ENCODE measurements around the gene C3.
"Not testable (repeated sequence)": the region's sequence is repeated elsewhere in the genome, so short reads cannot be mapped to it uniquely, and the experiment has no call there.

The C3 gene

DNA sequence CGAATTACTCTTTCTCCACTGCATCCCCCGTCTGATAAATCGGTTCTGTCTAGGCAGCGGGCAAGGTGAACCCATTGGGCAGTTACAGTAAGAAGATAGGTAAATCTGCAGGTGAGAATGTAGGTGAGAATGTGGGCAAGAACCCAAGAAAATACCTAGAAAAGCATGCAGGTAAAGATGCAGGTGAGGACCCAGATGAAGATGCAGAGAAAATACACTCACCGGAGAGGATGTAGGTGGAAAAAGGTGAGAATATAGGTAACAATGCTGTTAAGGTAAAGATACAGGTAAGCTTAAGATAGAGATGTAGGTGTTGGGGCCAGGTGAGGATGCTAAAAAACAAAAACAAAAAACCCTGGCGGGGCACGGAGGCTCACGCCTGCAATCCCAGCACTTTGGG is 44.2 kb downstream of the C3 start:
- DNase-seq (ENCODE audit: extremely low spot score) = no peak
- POLR2A ChIA-PET = no interaction called here
- TF ChIP-seq, protein P1, sequence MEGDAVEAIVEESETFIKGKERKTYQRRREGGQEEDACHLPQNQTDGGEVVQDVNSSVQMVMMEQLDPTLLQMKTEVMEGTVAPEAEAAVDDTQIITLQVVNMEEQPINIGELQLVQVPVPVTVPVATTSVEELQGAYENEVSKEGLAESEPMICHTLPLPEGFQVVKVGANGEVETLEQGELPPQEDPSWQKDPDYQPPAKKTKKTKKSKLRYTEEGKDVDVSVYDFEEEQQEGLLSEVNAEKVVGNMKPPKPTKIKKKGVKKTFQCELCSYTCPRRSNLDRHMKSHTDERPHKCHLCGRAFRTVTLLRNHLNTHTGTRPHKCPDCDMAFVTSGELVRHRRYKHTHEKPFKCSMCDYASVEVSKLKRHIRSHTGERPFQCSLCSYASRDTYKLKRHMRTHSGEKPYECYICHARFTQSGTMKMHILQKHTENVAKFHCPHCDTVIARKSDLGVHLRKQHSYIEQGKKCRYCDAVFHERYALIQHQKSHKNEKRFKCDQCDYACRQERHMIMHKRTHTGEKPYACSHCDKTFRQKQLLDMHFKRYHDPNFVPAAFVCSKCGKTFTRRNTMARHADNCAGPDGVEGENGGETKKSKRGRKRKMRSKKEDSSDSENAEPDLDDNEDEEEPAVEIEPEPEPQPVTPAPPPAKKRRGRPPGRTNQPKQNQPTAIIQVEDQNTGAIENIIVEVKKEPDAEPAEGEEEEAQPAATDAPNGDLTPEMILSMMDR (IDR thresholded peaks at IDR 0.05; ENCODE audit: control extremely low read depth, extremely low read depth, low read depth, missing control alignments) = no peak
- CTCF ChIA-PET = no interaction called here

DNA sequence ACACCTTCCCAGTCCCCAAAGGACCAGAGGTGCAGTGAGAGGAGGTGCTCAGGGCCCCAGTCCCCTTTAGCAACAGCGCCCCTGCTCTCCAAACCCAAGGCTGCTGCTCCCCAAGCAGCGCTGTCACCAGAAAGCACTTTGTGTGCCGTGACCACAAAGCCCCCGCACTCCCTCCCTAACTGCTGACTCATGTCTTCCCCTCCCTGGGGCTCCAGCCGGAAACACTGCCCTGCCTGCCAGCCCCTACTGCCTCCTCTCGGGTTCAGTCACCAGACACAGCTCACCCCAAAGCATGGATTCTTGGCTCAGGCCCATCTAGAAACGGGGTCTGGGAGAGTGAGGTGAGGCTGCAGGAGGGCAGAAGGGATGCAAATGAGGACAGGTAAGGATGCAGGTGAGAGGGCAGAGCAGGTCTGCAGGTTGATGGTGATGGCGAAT is 45.6 kb downstream of the C3 start:
- DNase-seq (ENCODE audit: extremely low spot score) = peak; percentile 85
- POLR2A ChIA-PET = no interaction called here
- CTCF ChIA-PET = interaction anchor here (0.9 to 1.5 kb wide), 7 partner anchors 10 to 189 kb away, joined by 3 to 5 read pairs (median 3); no protein-coding TSS in a partner anchor
- TF ChIP-seq, protein P1 (IDR thresholded peaks at IDR 0.05; ENCODE audit: control extremely low read depth, extremely low read depth, low read depth, missing control alignments) = peak; percentile 36

DNA sequence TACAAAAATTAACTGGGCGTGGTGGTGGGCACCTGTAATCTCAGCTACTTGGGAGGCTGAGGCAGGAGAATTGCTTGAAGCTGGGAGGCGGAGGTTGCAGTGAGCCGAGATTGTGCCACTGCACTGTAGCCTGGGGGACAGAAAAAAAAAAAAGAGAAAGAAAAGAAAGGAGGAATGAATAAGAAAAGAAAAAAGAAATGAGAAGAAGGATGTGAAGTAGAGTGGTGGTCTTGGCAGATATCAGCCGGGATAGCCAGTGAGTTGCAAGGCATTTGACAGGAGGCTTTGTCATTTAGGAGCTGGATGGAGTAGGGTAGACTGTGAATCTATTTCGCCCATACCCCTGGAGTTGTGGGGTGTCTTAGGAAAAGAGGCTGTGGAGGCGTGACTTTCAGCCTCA is 46.0 kb downstream of the C3 start:
- CTCF ChIA-PET = interaction anchor here (0.9 to 1.5 kb wide), 8 partner anchors 9 to 189 kb away, joined by 3 to 5 read pairs (median 3); no protein-coding TSS in a partner anchor
- POLR2A ChIA-PET; DNase-seq (ENCODE audit: extremely low spot score): not testable (repeated sequence)

DNA sequence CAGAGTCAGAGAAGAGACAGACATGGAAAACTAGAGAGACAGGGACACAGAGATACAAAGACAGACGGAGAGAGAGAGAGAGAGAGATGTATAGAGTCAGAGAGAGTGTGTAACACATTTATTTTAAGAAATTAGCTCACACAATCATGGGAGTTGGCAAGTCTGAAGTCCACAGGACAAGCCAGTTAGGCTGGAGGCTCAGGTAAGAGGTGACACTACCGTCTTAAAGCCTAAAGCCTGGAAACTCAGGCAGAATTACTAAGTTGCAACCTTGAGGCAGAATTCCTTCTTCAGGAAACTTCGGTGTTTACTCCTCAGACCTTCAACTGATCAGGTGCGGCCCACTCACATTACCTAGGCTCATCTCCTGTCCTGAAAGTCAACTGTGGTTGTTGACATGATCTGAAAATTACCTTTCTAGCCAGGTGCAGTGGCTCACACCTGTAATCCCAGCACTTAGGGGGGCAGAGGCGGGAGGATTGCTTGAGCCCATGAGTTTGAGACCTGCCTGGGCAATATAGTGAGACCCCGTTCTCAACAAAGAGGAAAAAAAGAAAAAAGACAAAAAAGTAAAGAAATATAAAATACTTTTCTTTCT is 47.7 kb downstream of the C3 start:
- no peak for DNase-seq (ENCODE audit: extremely low spot score)
- ChIA-PET CTCF (interaction anchor here (1.0 to 1.5 kb wide), 2 partner anchors 9 to 191 kb away, joined by 3 read pairs; no protein-coding TSS in a partner anchor), POLR2A (no interaction called here)
- TF ChIP-seq, protein P1 (IDR thresholded peaks at IDR 0.05; ENCODE audit: control extremely low read depth, extremely low read depth, low read depth, missing control alignments) = no peak

DNA sequence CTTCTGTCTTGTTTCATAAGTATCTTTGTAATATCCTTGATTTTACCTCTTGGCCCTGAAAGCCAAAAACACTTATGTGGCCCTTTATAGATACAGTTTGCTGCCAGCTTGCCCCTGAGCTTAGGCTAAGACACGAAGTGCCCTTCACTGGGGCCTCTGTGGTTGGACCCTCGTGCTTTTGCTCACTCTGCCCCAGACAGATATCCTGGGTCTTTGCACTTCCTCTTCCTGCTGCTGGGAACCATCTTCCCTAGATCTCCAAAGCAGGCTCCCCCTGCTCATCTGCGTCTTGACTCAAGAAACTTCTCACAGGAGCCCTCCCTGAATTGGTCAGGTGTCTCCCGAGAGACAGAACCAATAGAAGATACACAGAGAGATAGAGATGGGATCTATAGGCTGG is 48.5 kb downstream of the C3 start:
- CTCF ChIA-PET = interaction anchor here (1.0 to 1.3 kb wide), 2 partner anchors 9 to 16 kb away, joined by 3 read pairs; no protein-coding TSS in a partner anchor
- POLR2A ChIA-PET = no interaction called here
- TF ChIP-seq, protein P1 (IDR thresholded peaks at IDR 0.05; ENCODE audit: control extremely low read depth, extremely low read depth, low read depth, missing control alignments) = no peak
- DNase-seq (ENCODE audit: extremely low spot score) = no peak

DNA sequence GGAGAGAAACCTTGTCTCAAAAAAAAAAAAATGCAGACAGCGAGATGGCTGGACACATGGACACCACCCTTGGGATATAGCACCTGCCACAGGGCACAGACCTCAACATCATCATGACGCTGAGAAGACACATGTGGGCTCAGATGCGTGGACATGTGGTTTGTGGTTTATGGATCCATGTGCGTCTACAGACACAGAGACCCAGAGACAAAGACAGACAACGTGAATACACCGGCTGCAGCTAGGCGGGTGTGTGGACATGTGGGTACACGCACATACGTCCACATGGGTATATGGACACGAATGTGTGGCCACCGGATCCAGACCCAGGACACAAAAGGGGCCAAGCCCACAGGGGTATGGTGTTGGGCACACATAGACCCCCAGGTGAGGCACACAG is 51.8 kb downstream of the C3 start:
- ChIA-PET POLR2A (interaction anchor here (1.2 kb wide), 1 partner anchor 138 kb away, joined by 4 read pairs; the partner anchor contains the start of gene TNFSF9), CTCF (interaction anchor here (1.3 kb wide), 1 partner anchor 37 kb away, joined by 4 read pairs; no protein-coding TSS in a partner anchor)
- DNase-seq (ENCODE audit: extremely low spot score) = no peak
- TF ChIP-seq, protein P1 (IDR thresholded peaks at IDR 0.05; ENCODE audit: control extremely low read depth, extremely low read depth, low read depth, missing control alignments) = no peak

DNA sequence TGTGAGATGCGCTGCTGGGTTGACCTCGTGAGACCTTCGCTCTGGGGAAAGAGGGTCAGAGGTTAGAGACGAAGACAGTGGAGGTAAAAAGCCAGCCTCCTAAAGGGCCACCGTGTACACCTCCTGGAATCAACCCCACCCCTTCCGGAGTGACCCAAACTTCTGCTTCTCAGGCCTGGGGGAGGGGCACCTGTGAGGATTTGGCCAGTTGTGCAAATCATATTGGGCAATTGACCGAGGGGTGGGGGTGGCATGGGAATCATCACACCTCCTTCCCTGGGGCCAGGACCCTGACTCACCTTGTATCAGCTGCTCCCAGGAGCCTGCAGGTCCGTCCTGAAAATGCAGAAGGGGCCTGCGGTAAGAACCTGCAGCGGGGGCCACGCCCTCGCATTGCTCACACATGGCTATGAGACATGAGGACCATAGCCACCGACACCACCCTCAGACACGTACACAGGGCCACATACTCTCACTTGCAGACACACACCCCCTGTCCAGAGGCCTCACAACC is 53.3 kb downstream of the C3 start:
- POLR2A ChIA-PET = no interaction called here
- TF ChIP-seq, protein P1 (IDR thresholded peaks at IDR 0.05; ENCODE audit: control extremely low read depth, extremely low read depth, low read depth, missing control alignments) = no peak
- CTCF ChIA-PET = no interaction called here
- DNase-seq (ENCODE audit: extremely low spot score) = no peak

Measured in GM10248 (cell line).